HepG2 (cell line): ENCODE measurements around the gene IL17RA. TPM values are rescaled to one million over a fixed set of nuclear protein-coding genes. Genes with fewer than 3 reads are reported as not detected.

Experiments
- ATAC-seq: fragments of 200-7000 bp; cut with Tn5 transposase; 3 replicates; pipeline ENCODE4 v1.9.1; 2020; ENCODE audit warnings: mild to moderate bottlenecking, moderate library complexity
- BruUV-seq: library from RNA; stranded (reverse); fragments of 400-500 nt; replicated peaks from 2 replicates; lab custom pipeline; 2021; lab: Mats Ljungman, UMichigan
- CTCF ChIA-PET: fragments of 300-600 bp; formaldehyde crosslinking; extraction: SDS; loops from one replicate; lab custom pipeline; 2021; ENCODE audit warnings: low total read pairs, inconsistent platforms, low intra/inter-chr PET ratio; lab: Yijun Ruan, JAX
- POLR2A ChIA-PET: fragments of 350-600 bp; sonication (Branson Sonifier 250); formaldehyde crosslinking; loops from one replicate; lab custom pipeline; 2020; ENCODE audit warnings: antibody characterized with exemption, inconsistent platforms; lab: Yijun Ruan, JAX
- DNase-seq: peaks from one replicate; pipeline ENCODE4 v3.0.0-alpha.2; 2015; ENCODE audit warnings: low spot score
- FAIRE-seq: peaks from 3 replicates; lab custom pipeline; 2011; peaks lifted over from hg19 to GRCh38; lab: Jason Lieb, UNC
- H2AFZ ChIP-seq: one replicate; pipeline ENCODE4 v1.6.1; 2011; ENCODE audit warnings: low read length, inconsistent platforms
- H3K27ac ChIP-seq: fragments of 300-600 bp; 3 replicates; pipeline ENCODE4 v1.8.0; 2011; ENCODE audit warnings: mixed run types, mild to moderate bottlenecking, mixed read lengths, low read length, inconsistent platforms; ENCODE audit not compliant: insufficient read depth; ENCODE audit errors: extremely low read length
- H3K27me3 ChIP-seq, 2 experiments: fragments of 200-600 bp in 1 of 2; 2 replicates in 1 of 2; 3 replicates in 1 of 2; pipeline versions ENCODE4 v1.6.0 to v1.8.0; 2011; ENCODE audit warnings: low read length in 2 of 2, mild to moderate bottlenecking in 2 of 2, moderate library complexity in 2 of 2, inconsistent platforms in 1 of 2; ENCODE audit not compliant: insufficient read depth in 2 of 2, control insufficient read depth in 1 of 2
- H3K36me3 ChIP-seq, 2 experiments: fragments of 200-600 bp in 1 of 2; replicated peaks in 1 of 2; 2 replicates in 1 of 2; 3 replicates in 1 of 2; pipeline versions ENCODE4 v1.5.1 to v1.8.0; 2011; ENCODE audit warnings: low read length in 2 of 2, inconsistent platforms in 1 of 2; ENCODE audit not compliant: insufficient read depth in 2 of 2, control insufficient read depth in 1 of 2
- H3K4me1 ChIP-seq: 2 replicates; pipeline ENCODE4 v1.5.1; 2012; ENCODE audit warnings: low read length, inconsistent platforms; ENCODE audit not compliant: insufficient read depth
- H3K4me2 ChIP-seq: 2 replicates; pipeline ENCODE4 v1.6.0; 2011; ENCODE audit warnings: low read depth, low read length, inconsistent platforms
- H3K4me3 ChIP-seq, 3 experiments: fragments of 200-600 bp in 1 of 3; sonication (generic), shearing (Covaris generic) in 1 of 3; replicated peaks in 1 of 3; 2 replicates each; pipeline ENCODE4 v1.5.1; 2011 to 2016; ENCODE audit warnings: low read length in 3 of 3, inconsistent platforms in 2 of 3, low read depth in 2 of 3, mild to moderate bottlenecking in 2 of 3, control low read depth in 1 of 3, mixed read lengths in 1 of 3; ENCODE audit not compliant: insufficient read depth in 1 of 3
- H3K79me2 ChIP-seq: one replicate; pipeline ENCODE4 v1.6.1; 2011; ENCODE audit warnings: low read length, inconsistent platforms; ENCODE audit not compliant: insufficient read depth
- H3K9ac ChIP-seq: 2 replicates; pipeline ENCODE4 v1.6.0; 2011; ENCODE audit warnings: mild to moderate bottlenecking, low read depth, low read length, inconsistent platforms; ENCODE audit not compliant: insufficient read depth
- H3K9me3 ChIP-seq: 2 replicates; pipeline ENCODE4 v1.5.1; 2012; ENCODE audit warnings: mild to moderate bottlenecking, low read length
- H4K20me1 ChIP-seq: 2 replicates; pipeline ENCODE4 v1.6.0; 2011; ENCODE audit warnings: inconsistent platforms, mild to moderate bottlenecking, low read length, moderate library complexity; ENCODE audit not compliant: insufficient read depth
- CEBPG ChIP-seq: IDR thresholded peaks from 2 replicates; pipeline ENCODE4 v1.6.1; 2016
- HIVEP1 ChIP-seq: sonication (generic); formaldehyde crosslinking; IDR thresholded peaks from 2 replicates; pipeline ENCODE4 v1.4.0; 2020; ENCODE audit warnings: mild to moderate bottlenecking, missing genetic modification reagents
- SNAPC2 ChIP-seq: sonication (generic); formaldehyde crosslinking; IDR thresholded peaks from 2 replicates; pipeline ENCODE4 v1.8.1; 2022; ENCODE audit warnings: mild to moderate bottlenecking, missing genetic modification reagents
- ZNF121 ChIP-seq: sonication (generic); formaldehyde crosslinking; IDR thresholded peaks from 2 replicates; pipeline ENCODE4 v1.5.0; 2020; ENCODE audit warnings: mild to moderate bottlenecking, missing genetic modification reagents
- ZNF337 ChIP-seq: sonication (generic); formaldehyde crosslinking; IDR thresholded peaks from 2 replicates; pipeline ENCODE4 v1.5.1; 2020; ENCODE audit warnings: missing genetic modification reagents, low read depth, mild to moderate bottlenecking, borderline replicate concordance
- ZNF549 ChIP-seq: sonication (generic); formaldehyde crosslinking; IDR thresholded peaks from 2 replicates; pipeline ENCODE4 v1.5.0; 2020; ENCODE audit warnings: missing genetic modification reagents
- WGBS: methylation state at CpG from one replicate; pipeline ENCODE4 v1.1.6; 2017; ENCODE audit warnings: low lambda C conversion rate; 5-methylcytosine and 5-hydroxymethylcytosine counted together
- in situ Hi-C: cut with HindIII; loops from 2 replicates; pipeline ENCODE4 v1.10.0; 2017; ENCODE audit warnings: low pct_unique_long_range_greater_than_20kb; ENCODE audit not compliant: extremely low pct_ligation_motif_present
- intact Hi-C: fragments of 100-400 bp; cut with micrococcal nuclease; formaldehyde crosslinking; loops from one replicate; pipeline ENCODE4 v1.10.0; 2022; ENCODE audit not compliant: unreplicated experiment
- polyA plus RNA-seq, 8 experiments: library from polyadenylated mRNA; depleted of rRNA in 3 of 8; stranded (reverse) in 7 of 8; unstranded in 1 of 8; fragments of >200 nt; fragmentation: Illumina TruSeq in 4 of 8; extraction: Trizol in 4 of 8; gene quantifications; 2 replicates each; pipeline versions ENCODE4 v1.2.1 to v1.2.3, GENCODE V29; 2011 to 2016; ENCODE audit warnings: low read depth in 4 of 8, missing spikeins in 1 of 8, mixed read lengths in 1 of 8; ENCODE audit not compliant: insufficient read depth in 1 of 8
- total RNA-seq, 5 experiments: library from RNA; depleted of rRNA; stranded (reverse); fragments of >200 nt; fragmentation: Illumina TruSeq; extraction: Trizol; gene quantifications; 2 replicates each; pipeline ENCODE4 v1.2.3, GENCODE V29; 2016; ENCODE audit warnings: low read depth in 1 of 5
- TF ChIP-seq, protein P1 (sequence below): IDR thresholded peaks from 2 replicates; pipeline ENCODE4 v1.6.1; 2012; ENCODE audit warnings: inconsistent platforms
- TF ChIP-seq, protein P2 (sequence below): sonication (generic); formaldehyde crosslinking; IDR thresholded peaks from one replicate; pipeline ENCODE4 v1.5.1; 2020; ENCODE audit warnings: mild to moderate bottlenecking, missing genetic modification reagents; ENCODE audit errors: not compliant biosample characterization

Gene IL17RA
- total and polyA plus RNA-seq, 2 of the 13 experiments (the other 11 are each of a cell fraction or from before 2014, with no cell fraction given), result 2.5 to 8.2 TPM

DNA sequence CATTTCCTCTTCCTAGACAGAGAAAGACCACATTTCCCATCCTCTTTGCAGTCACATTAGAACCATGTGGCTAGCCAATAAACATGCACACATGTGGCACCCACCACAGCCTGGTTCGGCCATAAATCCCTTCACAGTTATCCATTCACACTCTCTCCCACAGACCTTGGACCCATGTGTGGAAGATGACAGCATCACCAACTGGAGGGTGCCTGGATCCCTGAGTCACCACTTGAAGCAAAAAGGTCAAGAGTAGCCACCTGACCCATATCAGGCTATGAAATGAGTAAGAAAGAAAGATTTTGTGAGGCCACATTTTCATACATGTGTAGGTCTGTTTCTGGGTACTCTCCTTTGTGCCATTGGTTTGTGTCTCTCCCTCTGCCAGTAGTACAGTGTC, 45.4 kb downstream of the IL17RA start:
- H3K79me2 ChIP-seq, result no peaks in the 10 kb centered on the region

More for the DNA sequence above, 45.4 kb downstream of the IL17RA start:
- H3K4me1 ChIP-seq, result no peaks in the 10 kb centered on the region
- in situ Hi-C loops, result no loop called here
- TF ChIP-seq, protein P1, sequence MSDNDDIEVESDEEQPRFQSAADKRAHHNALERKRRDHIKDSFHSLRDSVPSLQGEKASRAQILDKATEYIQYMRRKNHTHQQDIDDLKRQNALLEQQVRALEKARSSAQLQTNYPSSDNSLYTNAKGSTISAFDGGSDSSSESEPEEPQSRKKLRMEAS, result no peak
- no peak for TF ChIP-seq ZNF549 (CRISPR knock-in tag)
- no peak for TF ChIP-seq SNAPC2
- no peak for TF ChIP-seq ZNF337
- no peak for TF ChIP-seq ZNF121
- TF ChIP-seq, protein P2, sequence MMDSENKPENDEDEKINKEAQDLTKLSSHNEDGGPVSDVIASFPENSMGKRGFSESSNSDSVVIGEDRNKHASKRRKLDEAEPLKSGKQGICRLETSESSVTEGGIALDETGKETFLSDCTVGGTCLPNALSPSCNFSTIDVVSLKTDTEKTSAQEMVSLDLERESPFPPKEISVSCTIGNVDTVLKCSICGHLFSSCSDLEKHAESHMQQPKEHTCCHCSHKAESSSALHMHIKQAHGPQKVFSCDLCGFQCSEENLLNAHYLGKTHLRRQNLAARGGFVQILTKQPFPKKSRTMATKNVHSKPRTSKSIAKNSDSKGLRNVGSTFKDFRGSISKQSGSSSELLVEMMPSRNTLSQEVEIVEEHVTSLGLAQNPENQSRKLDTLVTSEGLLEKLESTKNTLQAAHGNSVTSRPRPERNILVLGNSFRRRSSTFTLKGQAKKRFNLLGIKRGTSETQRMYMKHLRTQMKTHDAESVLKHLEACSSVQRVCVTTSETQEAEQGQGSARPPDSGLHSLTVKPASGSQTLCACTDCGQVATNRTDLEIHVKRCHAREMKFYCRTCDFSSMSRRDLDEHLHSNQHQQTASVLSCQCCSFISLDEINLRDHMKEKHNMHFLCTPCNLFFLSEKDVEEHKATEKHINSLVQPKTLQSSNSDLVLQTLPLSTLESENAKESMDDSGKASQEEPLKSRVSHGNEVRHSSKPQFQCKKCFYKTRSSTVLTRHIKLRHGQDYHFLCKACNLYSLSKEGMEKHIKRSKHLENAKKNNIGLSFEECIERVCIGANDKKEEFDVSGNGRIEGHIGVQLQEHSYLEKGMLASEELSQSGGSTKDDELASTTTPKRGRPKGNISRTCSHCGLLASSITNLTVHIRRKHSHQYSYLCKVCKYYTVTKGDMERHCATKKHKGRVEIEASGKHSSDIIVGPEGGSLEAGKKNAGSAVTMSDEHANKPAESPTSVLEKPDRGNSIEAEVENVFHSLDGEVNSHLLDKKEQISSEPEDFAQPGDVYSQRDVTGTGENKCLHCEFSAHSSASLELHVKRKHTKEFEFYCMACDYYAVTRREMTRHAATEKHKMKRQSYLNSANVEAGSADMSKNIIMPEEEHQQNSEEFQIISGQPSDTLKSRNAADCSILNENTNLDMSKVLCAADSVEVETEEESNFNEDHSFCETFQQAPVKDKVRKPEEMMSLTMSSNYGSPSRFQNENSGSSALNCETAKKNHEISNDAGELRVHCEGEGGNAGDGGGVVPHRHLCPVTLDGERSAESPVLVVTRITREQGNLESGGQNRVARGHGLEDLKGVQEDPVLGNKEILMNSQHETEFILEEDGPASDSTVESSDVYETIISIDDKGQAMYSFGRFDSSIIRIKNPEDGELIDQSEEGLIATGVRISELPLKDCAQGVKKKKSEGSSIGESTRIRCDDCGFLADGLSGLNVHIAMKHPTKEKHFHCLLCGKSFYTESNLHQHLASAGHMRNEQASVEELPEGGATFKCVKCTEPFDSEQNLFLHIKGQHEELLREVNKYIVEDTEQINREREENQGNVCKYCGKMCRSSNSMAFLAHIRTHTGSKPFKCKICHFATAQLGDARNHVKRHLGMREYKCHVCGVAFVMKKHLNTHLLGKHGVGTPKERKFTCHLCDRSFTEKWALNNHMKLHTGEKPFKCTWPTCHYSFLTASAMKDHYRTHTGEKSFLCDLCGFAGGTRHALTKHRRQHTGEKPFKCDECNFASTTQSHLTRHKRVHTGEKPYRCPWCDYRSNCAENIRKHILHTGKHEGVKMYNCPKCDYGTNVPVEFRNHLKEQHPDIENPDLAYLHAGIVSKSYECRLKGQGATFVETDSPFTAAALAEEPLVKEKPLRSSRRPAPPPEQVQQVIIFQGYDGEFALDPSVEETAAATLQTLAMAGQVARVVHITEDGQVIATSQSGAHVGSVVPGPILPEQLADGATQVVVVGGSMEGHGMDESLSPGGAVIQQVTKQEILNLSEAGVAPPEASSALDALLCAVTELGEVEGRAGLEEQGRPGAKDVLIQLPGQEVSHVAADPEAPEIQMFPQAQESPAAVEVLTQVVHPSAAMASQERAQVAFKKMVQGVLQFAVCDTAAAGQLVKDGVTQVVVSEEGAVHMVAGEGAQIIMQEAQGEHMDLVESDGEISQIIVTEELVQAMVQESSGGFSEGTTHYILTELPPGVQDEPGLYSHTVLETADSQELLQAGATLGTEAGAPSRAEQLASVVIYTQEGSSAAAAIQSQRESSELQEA, result no peak
- no peak for TF ChIP-seq HIVEP1
- no peak for TF ChIP-seq CEBPG
- H4K20me1 ChIP-seq, result no peaks in the 10 kb centered on the region
- intact Hi-C loops, result no loop called here
- POLR2A ChIA-PET, result no interaction called here
- peaks cover 0 to 2% of the 10 kb centered on the region in 2 experiments; a peak in 1 of 5 replicates for H3K27me3 ChIP-seq
- no peak for FAIRE-seq
- no peak overlapping the region for H3K9ac ChIP-seq
- no peak for DNase-seq
- WGBS, result 0% methylated on average over 1 of the region's 1 CpG
- no peak overlapping the region for H3K4me2 ChIP-seq
- no TSS peak for BruUV-seq
- no peaks in the 10 kb centered on the region for H3K9me3 ChIP-seq
- CTCF ChIA-PET, result no interaction called here
- H2AFZ ChIP-seq, result no peak overlapping the region
- ATAC-seq, result no peak
- H3K36me3 ChIP-seq, result no peaks in the 10 kb centered on the region
- no peak overlapping the region for H3K27ac ChIP-seq
- H3K4me3 ChIP-seq, result no peak overlapping the region
